Coronary artery (tissue), 2 donors: ENCODE data around the gene COPZ2.

Experiments used
- DNase-seq: peaks from one replicate; pipeline ENCODE4 v3.0.0-alpha.2; 2017; ENCODE audit warnings: low spot score
- H3K27ac ChIP-seq, 2 donors: fragments of 200-600 bp; sonication (generic); one replicate each; pipeline ENCODE4 v1.5.1; 2016 to 2019
- H3K4me3 ChIP-seq: fragments of 200-600 bp; sonication (generic); 2 replicates; pipeline ENCODE4 v1.5.1; 2016; ENCODE audit warnings: mild to moderate bottlenecking, moderate library complexity
- CTCF ChIP-seq: fragments of 200-600 bp; sonication (generic); IDR thresholded peaks from one replicate; pipeline ENCODE4 v1.5.1; 2019; ENCODE audit warnings: antibody characterized with exemption

The COPZ2 gene

GRCh38 chr17:48048384-48049126 is 11.0 kb upstream of the COPZ2 start:
- no peak for TF ChIP-seq CTCF
- DNase-seq: peak; percentile 96
- H3K4me3 ChIP-seq: peak overlapping the region; percentile 77
- H3K27ac ChIP-seq: peak overlapping the region; percentile 97

GRCh38 chr17:48047741-48048383 is 10.3 kb upstream of the COPZ2 start, which contains the start of gene NFE2L1:
Gene NFE2L1, plus strand, starts transcription at chr17:48048359. Its CDS starts 2,760 bp downstream, at chr17:48051119.
- peak within 1 kb of the TSS; percentile 77 for H3K4me3 ChIP-seq
- DNase-seq: peak; percentile 100
- H3K27ac ChIP-seq: peak within 1 kb of the TSS; percentile 97
- TF ChIP-seq CTCF: no peak

GRCh38 chr17:48047113-48047740 is 9.6 kb upstream of the COPZ2 start:
- no peak for DNase-seq
- H3K27ac ChIP-seq: peak overlapping the region; percentile 97
- TF ChIP-seq CTCF: no peak

GRCh38 chr17:48046296-48046695 is 8.7 kb upstream of the COPZ2 start:
- no peak for DNase-seq
- no peak for TF ChIP-seq CTCF
- Histone ChIP-seq H3K27ac (no peak overlapping the region), H3K4me3 (peak overlapping the region; percentile 77)

More at GRCh38 chr17:48047113-48047740, 9.6 kb upstream of the COPZ2 start:
- H3K4me3 ChIP-seq: peak overlapping the region; percentile 77

GRCh38 chr17:48045316-48046001 is 7.9 kb upstream of the COPZ2 start:
- Histone ChIP-seq H3K4me3 (no peak overlapping the region), H3K27ac (peak overlapping the region in 1 of 2 donors; percentile 42)
- DNase-seq: no peak
- TF ChIP-seq CTCF: no peak

GRCh38 chr17:48044851-48045250 is 7.3 kb upstream of the COPZ2 start:
- Histone ChIP-seq H3K4me3 (no peak overlapping the region), H3K27ac (peak overlapping the region in 1 of 2 donors; percentile 42)
- TF ChIP-seq CTCF: no peak
- DNase-seq: no peak
